IPS DF 6.9 (cell line): ENCODE data around the gene TTLL11.
"Not testable (repeated sequence)": the region's sequence is repeated elsewhere in the genome, so short reads cannot be mapped to it uniquely, and the experiment has no call there.

Experiments
- DNase-seq: peaks from one replicate; pipeline ENCODE4 v3.0.0-alpha.2; 2013; ENCODE audit warnings: low read depth, low spot score
- H3K27ac ChIP-seq: one replicate; pipeline ENCODE4 v1.5.1; 2013; ENCODE audit warnings: low read length, control low read depth
- H3K27me3 ChIP-seq: 2 replicates; pipeline ENCODE4 v1.6.1; 2013; ENCODE audit warnings: mild to moderate bottlenecking, low read length; ENCODE audit not compliant: control insufficient read depth, insufficient read depth
- H3K36me3 ChIP-seq: 2 replicates; pipeline ENCODE4 v1.6.1; 2013; ENCODE audit warnings: low read length; ENCODE audit not compliant: control insufficient read depth, insufficient read depth
- H3K4me1 ChIP-seq: 2 replicates; pipeline ENCODE4 v1.6.1; 2013; ENCODE audit warnings: low read length; ENCODE audit not compliant: control insufficient read depth, insufficient read depth
- H3K4me3 ChIP-seq: 2 replicates; pipeline ENCODE4 v1.5.1; 2013; ENCODE audit warnings: mild to moderate bottlenecking, low read length
- H3K9me3 ChIP-seq: 2 replicates; pipeline ENCODE4 v1.6.1; 2013; ENCODE audit warnings: low read length, inconsistent platforms; ENCODE audit not compliant: control insufficient read depth, insufficient read depth
- WGBS: extraction: QIAGEN DNeasy Blood & Tissue Kit; methylation state at CpG from one replicate; pipeline ENCODE4 v1.1.7; 2013; ENCODE audit warnings: mixed read lengths, missing lambda C conversion rate; ENCODE audit not compliant: insufficient read length, insufficient coverage; 5-methylcytosine and 5-hydroxymethylcytosine counted together

Gene TTLL11

GRCh38 chr9:122080986-122081385 lies 12.1 kb downstream of the TTLL11 start:
- Histone ChIP-seq H3K9me3 (no peaks in the 10 kb centered on the region), H3K27ac (no peak overlapping the region), H3K4me1 (no peaks in the 10 kb centered on the region), H3K4me3 (no peak overlapping the region), H3K27me3 (no peaks in the 10 kb centered on the region), H3K36me3 (no peaks in the 10 kb centered on the region)
- DNase-seq = no peak
- no CpG with 5 or more reads among the region's 5 CpGs for WGBS

GRCh38 chr9:122078557-122078956 lies 14.6 kb downstream of the TTLL11 start:
- DNase-seq = no peak
- no CpG with 5 or more reads among the region's 1 CpG for WGBS
- no peaks in the 10 kb centered on the region for H3K27me3 ChIP-seq
- no peaks in the 10 kb centered on the region for H3K36me3 ChIP-seq
- H3K9me3 ChIP-seq = no peaks in the 10 kb centered on the region
- no peak overlapping the region for H3K4me3 ChIP-seq
- H3K4me1 ChIP-seq = no peaks in the 10 kb centered on the region
- H3K27ac ChIP-seq = no peak overlapping the region

DNA sequence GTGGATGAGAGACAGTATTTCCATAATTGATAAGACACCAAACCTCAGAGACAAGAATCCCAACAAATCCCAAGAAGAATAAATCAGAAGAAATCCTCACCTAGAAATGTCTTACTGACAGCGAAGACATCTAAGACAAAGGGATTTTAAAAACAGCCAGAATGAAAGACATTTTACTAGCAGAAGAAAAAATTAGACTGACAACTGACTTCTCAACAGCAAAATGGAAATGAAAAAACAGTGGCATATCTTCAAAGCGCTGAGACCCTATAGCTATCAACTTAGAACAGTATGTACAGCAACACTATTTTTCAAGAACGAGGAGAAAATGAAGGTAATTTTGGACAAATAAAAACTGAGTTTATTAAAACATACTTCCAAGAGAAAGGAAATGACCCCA lies 16.3 kb downstream of the TTLL11 start:
- no CpG with 5 or more reads among the region's 3 CpGs for WGBS
- H3K9me3 ChIP-seq = no peaks in the 10 kb centered on the region
- no peaks in the 10 kb centered on the region for H3K4me1 ChIP-seq

GRCh38 chr9:122076117-122076516 lies 17.0 kb downstream of the TTLL11 start:
- Histone ChIP-seq H3K27ac (no peak overlapping the region), H3K9me3 (no peaks in the 10 kb centered on the region), H3K4me3 (no peak overlapping the region), H3K4me1 (no peaks in the 10 kb centered on the region), H3K36me3 (no peaks in the 10 kb centered on the region), H3K27me3 (no peaks in the 10 kb centered on the region)
- WGBS = no CpG with 5 or more reads among the region's 4 CpGs
- DNase-seq = no peak

More for the DNA sequence above, 16.3 kb downstream of the TTLL11 start:
- no peak overlapping the region for H3K4me3 ChIP-seq
- no peaks in the 10 kb centered on the region for H3K36me3 ChIP-seq
- no peaks in the 10 kb centered on the region for H3K27me3 ChIP-seq
- DNase-seq = no peak
- H3K27ac ChIP-seq = no peak overlapping the region

DNA sequence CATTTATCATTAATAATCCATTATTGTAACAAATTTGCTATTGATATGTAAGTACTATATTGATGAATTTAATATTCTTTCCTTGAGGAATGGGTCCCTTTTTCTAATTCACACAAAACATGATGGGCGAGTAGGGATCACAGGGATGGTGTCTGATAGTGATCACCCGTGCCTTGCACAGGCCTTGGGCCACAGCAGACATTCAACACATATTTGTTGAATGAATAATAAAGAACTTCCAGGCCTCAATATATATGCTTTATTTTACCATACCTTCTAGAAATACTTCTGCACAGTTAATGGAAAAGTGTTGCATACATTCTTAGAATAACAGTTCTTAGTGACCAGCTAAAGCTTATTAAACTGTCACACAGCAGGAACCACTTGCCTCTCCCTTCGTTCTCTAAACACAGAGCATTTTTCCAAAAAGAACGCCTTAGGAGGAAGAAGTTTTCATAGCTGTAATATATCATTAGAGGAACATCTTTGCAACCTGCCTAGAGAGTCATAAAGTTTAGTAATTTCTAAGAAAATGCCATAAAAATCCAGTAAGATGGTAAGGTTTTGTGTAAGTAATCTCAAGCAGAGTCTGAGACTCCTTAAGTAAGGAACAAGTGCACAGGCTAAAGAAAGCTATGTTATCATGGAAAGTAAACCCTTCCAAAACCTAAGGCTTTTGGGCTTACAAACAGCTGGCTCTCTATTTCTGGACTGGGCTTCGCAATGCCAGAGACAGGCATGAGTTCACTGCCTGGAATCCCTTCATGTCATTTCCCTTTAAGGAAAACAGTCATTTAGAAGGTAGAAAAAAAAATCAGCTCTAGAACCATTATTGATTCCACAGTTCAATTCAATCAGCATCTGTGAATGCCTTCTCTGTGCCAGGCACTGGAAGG lies 17.7 kb downstream of the TTLL11 start:
- Histone ChIP-seq H3K9me3 (no peaks in the 10 kb centered on the region), H3K4me1 (no peaks in the 10 kb centered on the region), H3K36me3 (no peaks in the 10 kb centered on the region), H3K27ac (no peak overlapping the region), H3K4me3 (no peak overlapping the region), H3K27me3 (no peaks in the 10 kb centered on the region)
- no peak for DNase-seq
- WGBS = no CpG with 5 or more reads among the region's 5 CpGs

GRCh38 chr9:122071715-122072114 lies 21.4 kb downstream of the TTLL11 start:
- no peak for DNase-seq
- H3K27me3 ChIP-seq = no peaks in the 10 kb centered on the region
- H3K36me3 ChIP-seq = no peaks in the 10 kb centered on the region
- no peaks in the 10 kb centered on the region for H3K4me1 ChIP-seq
- no peak overlapping the region for H3K27ac ChIP-seq
- H3K4me3 ChIP-seq = no peak overlapping the region
- no peaks in the 10 kb centered on the region for H3K9me3 ChIP-seq
- no CpG with 5 or more reads among the region's 3 CpGs for WGBS

- no peak for DNase-seq
- no peak overlapping the region for H3K27ac ChIP-seq
- H3K4me1 ChIP-seq = no peaks in the 10 kb centered on the region
- WGBS = no CpG with 5 or more reads among the region's 15 CpGs
- H3K4me3 ChIP-seq = no peak overlapping the region
- no peaks in the 10 kb centered on the region for H3K9me3 ChIP-seq
- no peaks in the 10 kb centered on the region for H3K27me3 ChIP-seq
- H3K36me3 ChIP-seq = no peaks in the 10 kb centered on the region
Observed at GRCh38 chr9:122070728-122071515, 22.2 kb downstream of the TTLL11 start.

DNA sequence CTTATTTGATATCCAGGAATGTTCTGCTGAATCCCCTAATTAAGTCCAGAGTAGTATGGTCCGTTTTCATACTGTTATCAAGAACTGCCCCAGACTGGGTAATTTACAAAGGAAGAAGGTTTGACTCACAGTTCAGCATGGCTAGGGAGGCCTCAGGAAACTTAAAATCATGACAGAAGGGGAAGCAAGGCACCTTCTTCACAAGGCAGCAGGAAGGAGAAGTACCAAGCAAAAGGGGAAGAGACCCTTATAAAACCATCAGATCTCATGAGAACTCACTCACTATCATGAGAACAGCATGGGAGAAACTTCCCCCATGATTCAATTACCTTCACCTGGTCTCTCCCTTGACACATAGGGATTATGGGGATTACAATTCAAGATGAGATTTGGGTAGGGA lies 26.4 kb downstream of the TTLL11 start:
- not testable (repeated sequence) for H3K27ac ChIP-seq, H3K4me3 ChIP-seq, H3K36me3 ChIP-seq, DNase-seq, H3K4me1 ChIP-seq, H3K9me3 ChIP-seq, H3K27me3 ChIP-seq
- no CpG with 5 or more reads among the region's 1 CpG for WGBS

GRCh38 chr9:122065923-122066629 lies 27.0 kb downstream of the TTLL11 start:
- Histone ChIP-seq H3K4me1 (no peaks in the 10 kb centered on the region), H3K4me3 (no peak overlapping the region), H3K27ac (no peak overlapping the region), H3K36me3 (no peaks in the 10 kb centered on the region), H3K9me3 (no peaks in the 10 kb centered on the region), H3K27me3 (no peaks in the 10 kb centered on the region)
- no peak for DNase-seq
- 100% methylated on average over 1 of the region's 2 CpGs for WGBS

DNA sequence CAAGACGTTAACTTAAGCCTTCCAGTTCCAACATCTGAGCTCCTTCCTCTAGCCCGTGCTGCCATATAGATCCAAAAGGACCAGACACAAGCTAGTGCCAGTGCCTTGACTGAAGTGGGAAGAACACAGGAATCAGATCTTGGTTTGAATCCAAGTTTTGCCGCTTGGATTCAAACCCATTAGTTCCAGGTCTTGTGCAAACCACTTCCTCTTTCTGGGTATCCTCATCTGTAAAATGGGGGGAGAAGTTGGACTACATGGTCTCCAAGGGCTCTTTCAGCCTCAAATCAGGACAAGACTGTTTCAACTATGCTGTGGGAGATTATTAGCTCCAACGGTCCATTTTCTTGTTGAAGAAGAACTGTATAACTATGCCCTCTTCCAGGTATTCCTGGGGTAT lies 32.6 kb downstream of the TTLL11 start:
- Histone ChIP-seq H3K4me1 (no peaks in the 10 kb centered on the region), H3K27me3 (no peaks in the 10 kb centered on the region), H3K9me3 (no peaks in the 10 kb centered on the region), H3K27ac (no peak overlapping the region), H3K36me3 (no peaks in the 10 kb centered on the region), H3K4me3 (no peak overlapping the region)
- no peak for DNase-seq
- WGBS = no CpG with 5 or more reads among the region's 4 CpGs
